HEK293 (cell line): ENCODE measurements around the gene GLT1D1.

Source experiments
- CTCF ChIA-PET: fragments of 350-600 bp; formaldehyde crosslinking; extraction: SDS; loops from one replicate; lab custom pipeline; 2021; ENCODE audit warnings: antibody characterized with exemption; lab: Yijun Ruan, JAX
- POLR2A ChIA-PET: fragments of 300-600 bp; formaldehyde crosslinking; extraction: SDS; loops from one replicate; lab custom pipeline; 2020; ENCODE audit warnings: antibody characterized with exemption, inconsistent platforms; lab: Yijun Ruan, JAX
- H3K27ac ChIP-seq: fragments of 200-500 bp; sonication (Bioruptor generic); 2 replicates; pipeline ENCODE4 v1.5.1; 2014; ENCODE audit warnings: low read depth, low read length, control low read depth, inconsistent platforms; ENCODE audit errors: extremely low read depth
- H3K36me3 ChIP-seq, 2 experiments: fragments of 200-500 bp in 1 of 2; sonication (Bioruptor generic) in 1 of 2; 1 replicate in 1 of 2; 2 replicates in 1 of 2; pipeline ENCODE4 v1.5.1; 2014 to 2017; ENCODE audit warnings: inconsistent platforms in 2 of 2, low read length in 2 of 2; ENCODE audit not compliant: control insufficient read depth in 2 of 2, insufficient read depth in 1 of 2
- H3K4me1 ChIP-seq: fragments of 200-500 bp; sonication (Bioruptor generic); 2 replicates; pipeline ENCODE4 v1.5.1; 2014; ENCODE audit warnings: mild to moderate bottlenecking, low read length, inconsistent platforms; ENCODE audit not compliant: control insufficient read depth, insufficient read depth
- H3K4me3 ChIP-seq: 2 replicates; pipeline ENCODE4 v1.5.1; 2011; ENCODE audit warnings: low read depth, mild to moderate bottlenecking, control low read depth, low read length, moderate library complexity
- H3K9me3 ChIP-seq: fragments of 200-500 bp; sonication (Bioruptor generic); 2 replicates; pipeline ENCODE4 v1.5.1; 2014; ENCODE audit warnings: low read depth, low read length, inconsistent platforms; ENCODE audit not compliant: control insufficient read depth, insufficient read depth
- BCL11A ChIP-seq: fragments of 450-650 bp; formaldehyde crosslinking; IDR thresholded peaks from 2 replicates; pipeline ENCODE4 v1.5.1; 2016; ENCODE audit warnings: low read depth, missing biosample characterization, missing genetic modification characterization
- BCL11B ChIP-seq: fragments of 450-650 bp; formaldehyde crosslinking; IDR thresholded peaks from 2 replicates; pipeline ENCODE4 v1.5.1; 2016; ENCODE audit warnings: low read depth, missing biosample characterization, missing genetic modification characterization
- EGR2 ChIP-seq: fragments of 450-650 bp; formaldehyde crosslinking; IDR thresholded peaks from 2 replicates; pipeline ENCODE4 v1.5.1; 2016; ENCODE audit warnings: low read depth, missing biosample characterization, missing genetic modification characterization
- GLI4 ChIP-seq: fragments of 450-650 bp; formaldehyde crosslinking; IDR thresholded peaks from 2 replicates; pipeline ENCODE4 v1.5.1; 2016; ENCODE audit warnings: missing biosample characterization, missing genetic modification characterization
- GLIS1 ChIP-seq: fragments of 450-650 bp; formaldehyde crosslinking; IDR thresholded peaks from 2 replicates; pipeline ENCODE4 v1.5.1; 2016; ENCODE audit warnings: missing biosample characterization, missing genetic modification characterization
- HOXA7 ChIP-seq: sonication (generic); formaldehyde crosslinking; IDR thresholded peaks from 2 replicates; pipeline ENCODE4 v1.8.1; 2022; ENCODE audit warnings: missing genetic modification reagents, borderline replicate concordance
- KLF9 ChIP-seq: fragments of 450-650 bp; formaldehyde crosslinking; IDR thresholded peaks from 2 replicates; pipeline ENCODE4 v1.5.1; 2016; ENCODE audit warnings: missing biosample characterization, missing genetic modification characterization, low read depth
- OSR2 ChIP-seq: fragments of 450-650 bp; formaldehyde crosslinking; IDR thresholded peaks from 2 replicates; pipeline ENCODE4 v1.5.1; 2016; ENCODE audit warnings: missing biosample characterization, missing genetic modification characterization
- OVOL3 ChIP-seq: fragments of 450-650 bp; formaldehyde crosslinking; IDR thresholded peaks from 2 replicates; pipeline ENCODE4 v1.5.1; 2016; ENCODE audit warnings: missing biosample characterization, missing genetic modification characterization
- SCRT2 ChIP-seq: fragments of 450-650 bp; formaldehyde crosslinking; IDR thresholded peaks from 2 replicates; pipeline ENCODE4 v1.5.1; 2016; ENCODE audit warnings: missing biosample characterization, missing genetic modification characterization
- SETDB1 ChIP-seq: IDR thresholded peaks from one replicate; pipeline ENCODE4 v1.6.1; 2017; ENCODE audit warnings: mild to moderate bottlenecking, low read length, moderate library complexity, mixed read lengths; ENCODE audit not compliant: insufficient read length
- ZBTB1 ChIP-seq: fragments of 450-650 bp; formaldehyde crosslinking; IDR thresholded peaks from 2 replicates; pipeline ENCODE4 v1.5.1; 2016; ENCODE audit warnings: missing biosample characterization, missing genetic modification characterization
- ZBTB20 ChIP-seq: fragments of 450-650 bp; formaldehyde crosslinking; IDR thresholded peaks from 2 replicates; pipeline ENCODE4 v1.5.1; 2016; ENCODE audit warnings: missing biosample characterization, missing genetic modification characterization
- ZBTB21 ChIP-seq: fragments of 450-650 bp; formaldehyde crosslinking; IDR thresholded peaks from 2 replicates; pipeline ENCODE4 v1.5.1; 2017; ENCODE audit warnings: missing biosample characterization, missing genetic modification characterization
- ZNF133 ChIP-seq: fragments of 450-650 bp; formaldehyde crosslinking; IDR thresholded peaks from 2 replicates; pipeline ENCODE4 v1.5.1; 2016; ENCODE audit warnings: missing biosample characterization, missing genetic modification characterization
- ZNF248 ChIP-seq: fragments of 450-650 bp; formaldehyde crosslinking; IDR thresholded peaks from 2 replicates; pipeline ENCODE4 v1.5.1; 2017; ENCODE audit warnings: missing biosample characterization, missing genetic modification characterization
- ZNF335 ChIP-seq: fragments of 450-650 bp; formaldehyde crosslinking; conservative IDR thresholded peaks from 2 replicates; pipeline ENCODE4 v1.5.1; 2016; ENCODE audit warnings: missing biosample characterization, missing genetic modification characterization
- ZNF48 ChIP-seq: fragments of 450-650 bp; formaldehyde crosslinking; IDR thresholded peaks from 2 replicates; pipeline ENCODE4 v1.5.1; 2016; ENCODE audit warnings: missing biosample characterization, missing genetic modification characterization
- ZNF529 ChIP-seq: fragments of 450-650 bp; formaldehyde crosslinking; IDR thresholded peaks from 2 replicates; pipeline ENCODE4 v1.5.1; 2017; ENCODE audit warnings: missing genetic modification characterization, missing biosample characterization; ENCODE audit not compliant: insufficient replicate concordance
- ZNF623 ChIP-seq: fragments of 450-650 bp; formaldehyde crosslinking; IDR thresholded peaks from 2 replicates; pipeline ENCODE4 v1.5.1; 2016; ENCODE audit warnings: missing biosample characterization, missing genetic modification characterization
- ZNF660 ChIP-seq: fragments of 450-650 bp; IDR thresholded peaks from 2 replicates; pipeline ENCODE4 v1.5.1; 2018; ENCODE audit warnings: missing biosample characterization, mild to moderate bottlenecking, missing genetic modification characterization
- ZNF677 ChIP-seq: fragments of 450-650 bp; IDR thresholded peaks from 2 replicates; pipeline ENCODE4 v1.5.0; 2018; ENCODE audit warnings: missing biosample characterization, mild to moderate bottlenecking, missing genetic modification characterization, moderate library complexity
- ZNF76 ChIP-seq: fragments of 450-650 bp; formaldehyde crosslinking; IDR thresholded peaks from 2 replicates; pipeline ENCODE4; 2016; ENCODE audit warnings: low read depth, missing biosample characterization, missing genetic modification characterization, borderline replicate concordance
- ZNF837 ChIP-seq: fragments of 450-650 bp; formaldehyde crosslinking; IDR thresholded peaks from 2 replicates; pipeline ENCODE4 v1.5.1; 2016; ENCODE audit warnings: missing biosample characterization, missing genetic modification characterization
- ZSCAN30 ChIP-seq: fragments of 450-650 bp; IDR thresholded peaks from 2 replicates; pipeline ENCODE4 v1.5.1; 2018; ENCODE audit warnings: missing biosample characterization, mild to moderate bottlenecking, missing genetic modification characterization, moderate library complexity
- TF ChIP-seq, protein P1 (sequence below): fragments of 450-650 bp; formaldehyde crosslinking; IDR thresholded peaks from 2 replicates; pipeline ENCODE4 v1.5.1; 2017; ENCODE audit warnings: missing biosample characterization, mild to moderate bottlenecking, missing genetic modification characterization, moderate library complexity
- TF ChIP-seq, protein P2 (sequence below): fragments of 450-650 bp; IDR thresholded peaks from 2 replicates; pipeline ENCODE4 v1.5.1; 2018; ENCODE audit warnings: missing biosample characterization, mild to moderate bottlenecking, missing genetic modification characterization
- TF ChIP-seq, protein P3 (sequence below): fragments of 450-650 bp; formaldehyde crosslinking; IDR thresholded peaks from 2 replicates; pipeline ENCODE4 v1.5.1; 2016; ENCODE audit warnings: missing biosample characterization, missing genetic modification characterization
- TF ChIP-seq, protein P4 (sequence below): fragments of 450-650 bp; formaldehyde crosslinking; IDR thresholded peaks from 2 replicates; pipeline ENCODE4 v1.5.1; 2017; ENCODE audit warnings: missing biosample characterization, missing genetic modification characterization
- TF ChIP-seq, protein P5 (sequence below): fragments of 450-650 bp; formaldehyde crosslinking; IDR thresholded peaks from 2 replicates; pipeline ENCODE4 v1.5.1; 2016; ENCODE audit warnings: missing biosample characterization, missing genetic modification characterization

GLT1D1 gene

DNA sequence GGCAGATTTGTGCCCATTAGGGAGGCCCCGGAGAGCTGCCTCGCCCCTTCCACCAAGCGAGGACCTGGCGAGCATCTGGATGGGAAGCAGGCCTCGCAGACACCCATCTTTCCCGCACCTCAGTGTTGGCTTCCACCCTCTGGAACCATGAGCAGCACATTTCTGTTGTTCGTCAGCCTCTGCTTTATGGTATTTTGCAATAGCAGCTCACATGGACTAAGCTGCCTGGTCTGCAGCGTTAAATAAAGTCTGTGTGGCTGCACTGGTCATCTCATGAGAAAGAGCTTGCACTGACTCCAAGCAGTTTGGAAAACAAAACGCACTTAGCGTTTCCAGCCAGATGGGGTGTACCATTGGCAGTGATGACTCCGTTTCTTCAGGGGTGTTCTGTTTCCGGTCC lies 75.8 kb downstream of the GLT1D1 start:
- ChIA-PET POLR2A (no interaction called here), CTCF (no interaction called here)
- Histone ChIP-seq H3K27ac (no peak overlapping the region), H3K4me1 (no peaks in the 10 kb centered on the region), H3K36me3 (no peaks in the 10 kb centered on the region), H3K9me3 (no peaks in the 10 kb centered on the region), H3K4me3 (no peak overlapping the region)
- TF ChIP-seq BCL11A (tag by site-specific recombination) (no peak), ZNF133 (tag by site-specific recombination) (no peak), OVOL3 (tag by site-specific recombination) (no peak), ZNF48 (tag by site-specific recombination) (no peak), SCRT2 (no peak), KLF9 (tag by site-specific recombination) (no peak), ZNF837 (no peak), ZNF248 (no peak), ZBTB20 (tag by site-specific recombination) (no peak), ZNF76 (tag by site-specific recombination) (no peak), ZNF335 (no peak), HOXA7 (no peak), ZSCAN30 (no peak)
- TF ChIP-seq, protein P1, sequence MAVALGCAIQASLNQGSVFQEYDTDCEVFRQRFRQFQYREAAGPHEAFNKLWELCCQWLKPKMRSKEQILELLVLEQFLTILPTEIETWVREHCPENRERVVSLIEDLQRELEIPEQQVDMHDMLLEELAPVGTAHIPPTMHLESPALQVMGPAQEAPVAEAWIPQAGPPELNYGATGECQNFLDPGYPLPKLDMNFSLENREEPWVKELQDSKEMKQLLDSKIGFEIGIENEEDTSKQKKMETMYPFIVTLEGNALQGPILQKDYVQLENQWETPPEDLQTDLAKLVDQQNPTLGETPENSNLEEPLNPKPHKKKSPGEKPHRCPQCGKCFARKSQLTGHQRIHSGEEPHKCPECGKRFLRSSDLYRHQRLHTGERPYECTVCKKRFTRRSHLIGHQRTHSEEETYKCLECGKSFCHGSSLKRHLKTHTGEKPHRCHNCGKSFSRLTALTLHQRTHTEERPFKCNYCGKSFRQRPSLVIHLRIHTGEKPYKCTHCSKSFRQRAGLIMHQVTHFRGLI (tag by site-specific recombination), result no peak
- TF ChIP-seq, protein P2, sequence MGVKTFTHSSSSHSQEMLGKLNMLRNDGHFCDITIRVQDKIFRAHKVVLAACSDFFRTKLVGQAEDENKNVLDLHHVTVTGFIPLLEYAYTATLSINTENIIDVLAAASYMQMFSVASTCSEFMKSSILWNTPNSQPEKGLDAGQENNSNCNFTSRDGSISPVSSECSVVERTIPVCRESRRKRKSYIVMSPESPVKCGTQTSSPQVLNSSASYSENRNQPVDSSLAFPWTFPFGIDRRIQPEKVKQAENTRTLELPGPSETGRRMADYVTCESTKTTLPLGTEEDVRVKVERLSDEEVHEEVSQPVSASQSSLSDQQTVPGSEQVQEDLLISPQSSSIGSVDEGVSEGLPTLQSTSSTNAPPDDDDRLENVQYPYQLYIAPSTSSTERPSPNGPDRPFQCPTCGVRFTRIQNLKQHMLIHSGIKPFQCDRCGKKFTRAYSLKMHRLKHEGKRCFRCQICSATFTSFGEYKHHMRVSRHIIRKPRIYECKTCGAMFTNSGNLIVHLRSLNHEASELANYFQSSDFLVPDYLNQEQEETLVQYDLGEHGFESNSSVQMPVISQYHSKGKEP (tag by site-specific recombination), result no peak

DNA sequence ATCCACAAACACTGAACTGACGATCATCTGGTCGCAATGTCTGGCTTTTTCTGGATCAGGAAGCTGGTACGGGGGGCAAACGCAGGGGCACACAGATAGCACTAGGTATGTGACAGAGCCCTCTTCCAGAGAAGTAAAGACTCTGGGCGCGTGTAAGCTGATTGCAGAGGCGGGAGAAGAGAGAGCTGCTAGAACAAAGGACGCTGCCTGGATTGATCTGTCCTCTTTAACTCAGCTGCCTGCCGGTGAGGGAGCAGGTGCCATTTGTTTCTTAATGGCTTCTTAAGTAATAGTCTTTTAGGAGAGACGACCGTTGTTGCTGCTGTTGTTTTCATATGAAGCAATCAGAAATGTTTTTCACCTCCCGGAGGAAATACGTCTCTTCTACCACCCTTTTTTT lies 77.3 kb downstream of the GLT1D1 start:
- Histone ChIP-seq H3K4me3 (no peak overlapping the region), H3K27ac (no peak overlapping the region), H3K9me3 (no peaks in the 10 kb centered on the region), H3K4me1 (no peaks in the 10 kb centered on the region), H3K36me3 (no peaks in the 10 kb centered on the region)
- CTCF ChIA-PET, result no interaction called here
- POLR2A ChIA-PET, result no interaction called here
- TF ChIP-seq GLI4 (tag by site-specific recombination) (no peak), BCL11B (no peak), SETDB1 (no peak), ZBTB21 (no peak), ZBTB1 (tag by site-specific recombination) (no peak), ZNF335 (no peak), ZNF529 (tag by site-specific recombination) (no peak), ZNF623 (tag by site-specific recombination) (no peak), ZNF660 (tag by site-specific recombination) (no peak), ZNF677 (tag by site-specific recombination) (no peak), GLIS1 (no peak), OSR2 (tag by site-specific recombination) (no peak), EGR2 (tag by site-specific recombination) (no peak)
- TF ChIP-seq, protein P3, sequence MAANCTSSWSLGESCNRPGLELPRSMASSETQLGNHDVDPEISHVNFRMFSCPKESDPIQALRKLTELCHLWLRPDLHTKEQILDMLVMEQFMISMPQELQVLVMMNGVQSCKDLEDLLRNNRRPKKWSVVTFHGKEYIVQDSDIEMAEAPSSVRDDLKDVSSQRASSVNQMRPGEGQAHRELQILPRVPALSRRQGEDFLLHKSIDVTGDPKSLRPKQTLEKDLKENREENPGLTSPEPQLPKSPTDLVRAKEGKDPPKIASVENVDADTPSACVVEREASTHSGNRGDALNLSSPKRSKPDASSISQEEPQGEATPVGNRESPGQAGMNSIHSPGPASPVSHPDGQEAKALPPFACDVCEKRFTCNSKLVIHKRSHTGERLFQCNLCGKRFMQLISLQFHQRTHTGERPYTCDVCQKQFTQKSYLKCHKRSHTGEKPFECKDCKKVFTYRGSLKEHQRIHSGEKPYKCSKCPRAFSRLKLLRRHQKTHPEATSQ, result no peak
- TF ChIP-seq, protein P4, sequence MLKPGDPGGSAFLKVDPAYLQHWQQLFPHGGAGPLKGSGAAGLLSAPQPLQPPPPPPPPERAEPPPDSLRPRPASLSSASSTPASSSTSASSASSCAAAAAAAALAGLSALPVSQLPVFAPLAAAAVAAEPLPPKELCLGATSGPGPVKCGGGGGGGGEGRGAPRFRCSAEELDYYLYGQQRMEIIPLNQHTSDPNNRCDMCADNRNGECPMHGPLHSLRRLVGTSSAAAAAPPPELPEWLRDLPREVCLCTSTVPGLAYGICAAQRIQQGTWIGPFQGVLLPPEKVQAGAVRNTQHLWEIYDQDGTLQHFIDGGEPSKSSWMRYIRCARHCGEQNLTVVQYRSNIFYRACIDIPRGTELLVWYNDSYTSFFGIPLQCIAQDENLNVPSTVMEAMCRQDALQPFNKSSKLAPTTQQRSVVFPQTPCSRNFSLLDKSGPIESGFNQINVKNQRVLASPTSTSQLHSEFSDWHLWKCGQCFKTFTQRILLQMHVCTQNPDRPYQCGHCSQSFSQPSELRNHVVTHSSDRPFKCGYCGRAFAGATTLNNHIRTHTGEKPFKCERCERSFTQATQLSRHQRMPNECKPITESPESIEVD (tag by site-specific recombination), result no peak
- TF ChIP-seq, protein P5, sequence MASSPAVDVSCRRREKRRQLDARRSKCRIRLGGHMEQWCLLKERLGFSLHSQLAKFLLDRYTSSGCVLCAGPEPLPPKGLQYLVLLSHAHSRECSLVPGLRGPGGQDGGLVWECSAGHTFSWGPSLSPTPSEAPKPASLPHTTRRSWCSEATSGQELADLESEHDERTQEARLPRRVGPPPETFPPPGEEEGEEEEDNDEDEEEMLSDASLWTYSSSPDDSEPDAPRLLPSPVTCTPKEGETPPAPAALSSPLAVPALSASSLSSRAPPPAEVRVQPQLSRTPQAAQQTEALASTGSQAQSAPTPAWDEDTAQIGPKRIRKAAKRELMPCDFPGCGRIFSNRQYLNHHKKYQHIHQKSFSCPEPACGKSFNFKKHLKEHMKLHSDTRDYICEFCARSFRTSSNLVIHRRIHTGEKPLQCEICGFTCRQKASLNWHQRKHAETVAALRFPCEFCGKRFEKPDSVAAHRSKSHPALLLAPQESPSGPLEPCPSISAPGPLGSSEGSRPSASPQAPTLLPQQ, result no peak
